Gastrocnemius medialis (tissue), 4 donors: ENCODE measurements around the gene HMCN1.

Experiments used
- POLR2A ChIP-seq, 2 donors: fragments of 450-650 bp; IDR thresholded peaks; one replicate each; pipeline ENCODE4 v1.6.1; 2017; ENCODE audit warnings: antibody characterized with exemption in 2 of 2, mild to moderate bottlenecking in 2 of 2, moderate library complexity in 2 of 2
- TF ChIP-seq, protein P1 (sequence below), 5 experiments: fragments of 450-650 bp in 3 of 5; fragments of 200-600 bp in 2 of 5; sonication (generic) in 2 of 5; IDR thresholded peaks in 4 of 5; conservative IDR thresholded peaks in 1 of 5; 1 replicate in 4 of 5; 2 replicates in 1 of 5; pipeline ENCODE4 v1.5.1; 2016 to 2019; ENCODE audit warnings: antibody characterized with exemption in 5 of 5, mild to moderate bottlenecking in 3 of 5, moderate library complexity in 3 of 5

DNA sequence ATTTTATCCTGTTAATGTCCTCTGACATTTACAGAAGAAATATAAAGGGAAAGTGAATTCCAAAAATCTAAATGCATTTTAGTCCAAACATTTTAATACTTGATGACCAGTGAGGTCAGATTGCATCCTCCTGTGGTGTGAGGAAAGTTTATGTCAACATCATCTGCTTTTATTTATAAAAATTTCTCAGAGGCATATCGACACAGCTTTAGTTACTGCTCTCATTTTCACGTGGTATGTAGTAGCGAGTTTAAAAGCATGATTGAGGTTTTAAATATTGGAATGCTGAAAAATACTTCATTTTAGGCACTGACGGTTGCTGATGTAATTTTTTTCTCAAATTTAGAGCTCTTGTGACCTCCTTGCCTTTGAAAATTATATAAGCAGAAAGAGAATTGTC lies 234.8 kb downstream of the HMCN1 start:
- TF ChIP-seq, protein P1, sequence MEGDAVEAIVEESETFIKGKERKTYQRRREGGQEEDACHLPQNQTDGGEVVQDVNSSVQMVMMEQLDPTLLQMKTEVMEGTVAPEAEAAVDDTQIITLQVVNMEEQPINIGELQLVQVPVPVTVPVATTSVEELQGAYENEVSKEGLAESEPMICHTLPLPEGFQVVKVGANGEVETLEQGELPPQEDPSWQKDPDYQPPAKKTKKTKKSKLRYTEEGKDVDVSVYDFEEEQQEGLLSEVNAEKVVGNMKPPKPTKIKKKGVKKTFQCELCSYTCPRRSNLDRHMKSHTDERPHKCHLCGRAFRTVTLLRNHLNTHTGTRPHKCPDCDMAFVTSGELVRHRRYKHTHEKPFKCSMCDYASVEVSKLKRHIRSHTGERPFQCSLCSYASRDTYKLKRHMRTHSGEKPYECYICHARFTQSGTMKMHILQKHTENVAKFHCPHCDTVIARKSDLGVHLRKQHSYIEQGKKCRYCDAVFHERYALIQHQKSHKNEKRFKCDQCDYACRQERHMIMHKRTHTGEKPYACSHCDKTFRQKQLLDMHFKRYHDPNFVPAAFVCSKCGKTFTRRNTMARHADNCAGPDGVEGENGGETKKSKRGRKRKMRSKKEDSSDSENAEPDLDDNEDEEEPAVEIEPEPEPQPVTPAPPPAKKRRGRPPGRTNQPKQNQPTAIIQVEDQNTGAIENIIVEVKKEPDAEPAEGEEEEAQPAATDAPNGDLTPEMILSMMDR (IDR thresholded peaks at IDR 0.05 in 4 of 5, conservative IDR thresholded peaks at IDR 0.05 in 1 of 5): no peak
- no peak for TF ChIP-seq POLR2A (IDR thresholded peaks at IDR 0.05)
